ENCODE results near the gene LSM4.
"Not testable (repeated sequence)": the region's sequence is repeated elsewhere in the genome, so short reads cannot be mapped to it uniquely, and the experiment has no call there.

LSM4 gene

DNA sequence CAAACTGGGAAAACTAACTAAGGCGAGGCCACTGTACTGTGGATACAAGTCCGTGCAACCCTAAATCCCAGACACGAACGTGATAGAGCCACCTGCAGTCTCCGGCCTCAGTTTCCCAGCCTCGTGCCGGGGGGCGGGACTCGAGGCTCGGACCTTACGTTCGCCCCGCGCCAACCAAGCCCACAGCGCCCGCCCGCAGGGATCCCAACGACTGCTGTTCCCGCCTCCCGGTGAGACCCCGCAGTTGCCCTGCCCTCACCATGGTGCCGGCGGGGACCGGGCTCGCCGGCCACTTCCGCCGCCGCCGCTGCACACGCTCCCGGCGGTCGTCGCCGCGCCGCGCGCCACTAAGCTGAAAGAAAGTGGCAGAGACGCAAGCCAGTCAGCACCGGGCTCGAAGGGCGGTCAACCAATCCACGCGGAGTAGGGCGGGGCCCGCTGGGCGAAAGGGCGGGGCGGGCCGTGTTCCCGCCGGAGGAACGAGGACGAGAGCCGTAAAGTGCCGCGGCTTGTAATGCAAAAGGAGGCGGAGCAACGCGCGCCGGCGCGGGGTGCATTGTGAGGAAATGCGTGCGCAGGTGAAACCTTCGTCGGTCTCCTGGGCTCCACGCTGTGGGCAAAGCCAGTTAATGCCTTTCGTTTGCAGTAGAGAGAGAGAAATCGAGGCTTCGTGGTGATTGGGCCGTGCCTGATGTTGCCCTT is at the start of gene LSM4:
Gene LSM4, minus strand, starts transcription at position 318 of the 702 bp plus-strand sequence. Its CDS starts 56 bp downstream, at position 262.
- DNase-seq (ENCODE audit: extremely low read depth in 1 of 2, low read depth in 1 of 2): peak; percentile 96 to 98

DNA sequence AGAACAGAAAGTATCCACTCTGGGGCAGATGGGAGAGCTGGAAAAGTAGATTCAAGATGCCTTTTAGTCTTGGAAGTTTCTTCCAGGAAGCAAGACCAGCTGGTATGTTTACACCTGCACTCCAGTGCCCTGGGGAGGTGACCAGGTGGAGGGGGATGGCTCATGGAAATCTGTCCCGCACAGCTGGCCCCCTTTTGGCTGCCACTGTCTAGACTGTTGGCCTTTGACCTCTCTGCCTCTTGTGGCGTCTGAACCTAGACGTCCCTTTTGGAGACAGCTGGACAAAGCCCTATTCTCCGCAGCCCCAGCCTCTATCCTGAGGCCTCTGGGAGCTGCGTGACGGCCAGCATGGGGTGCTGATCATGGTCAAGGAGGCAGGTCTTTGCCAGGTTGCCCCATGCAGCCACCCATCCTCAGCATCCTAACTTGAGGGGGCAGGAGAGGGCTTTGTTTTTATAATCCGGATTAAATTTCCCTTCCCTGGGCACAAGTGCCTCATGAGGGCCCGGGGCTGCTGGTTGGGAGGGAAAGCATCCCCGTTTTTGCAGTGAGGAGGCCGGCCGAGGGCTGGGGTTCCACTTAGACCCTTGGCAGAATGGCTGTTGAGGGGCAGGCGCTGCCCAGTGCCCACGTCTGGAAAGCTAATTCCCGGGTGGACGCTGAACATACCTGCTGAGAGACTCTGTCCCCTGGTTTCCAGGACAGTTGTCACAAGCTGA is 45.8 kb upstream of the LSM4 start:
- no peak for DNase-seq (ENCODE audit: extremely low read depth in 1 of 2, low read depth in 1 of 2)

DNA sequence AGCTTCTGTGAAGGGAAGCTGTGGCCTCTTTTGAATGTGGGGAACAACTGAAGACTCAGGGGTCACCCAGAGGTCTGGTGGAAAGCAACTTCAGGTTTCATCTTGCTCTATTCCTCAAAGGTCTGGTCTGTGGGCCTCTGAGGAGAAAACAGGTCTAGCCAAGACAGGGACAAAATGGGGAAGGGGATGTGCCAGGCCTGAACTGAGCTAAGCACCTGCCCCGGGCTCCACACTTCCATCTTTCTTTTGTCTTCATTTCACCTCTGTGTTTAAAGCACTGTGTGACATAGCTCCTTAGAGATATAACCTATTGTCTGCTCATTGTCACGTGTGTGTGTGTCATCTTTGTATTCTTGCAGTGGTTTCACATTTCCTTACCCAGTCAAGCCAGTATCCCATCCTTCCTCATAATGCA is 43.2 kb upstream of the LSM4 start:
- no peak for DNase-seq (ENCODE audit: extremely low read depth in 1 of 2, low read depth in 1 of 2)

DNA sequence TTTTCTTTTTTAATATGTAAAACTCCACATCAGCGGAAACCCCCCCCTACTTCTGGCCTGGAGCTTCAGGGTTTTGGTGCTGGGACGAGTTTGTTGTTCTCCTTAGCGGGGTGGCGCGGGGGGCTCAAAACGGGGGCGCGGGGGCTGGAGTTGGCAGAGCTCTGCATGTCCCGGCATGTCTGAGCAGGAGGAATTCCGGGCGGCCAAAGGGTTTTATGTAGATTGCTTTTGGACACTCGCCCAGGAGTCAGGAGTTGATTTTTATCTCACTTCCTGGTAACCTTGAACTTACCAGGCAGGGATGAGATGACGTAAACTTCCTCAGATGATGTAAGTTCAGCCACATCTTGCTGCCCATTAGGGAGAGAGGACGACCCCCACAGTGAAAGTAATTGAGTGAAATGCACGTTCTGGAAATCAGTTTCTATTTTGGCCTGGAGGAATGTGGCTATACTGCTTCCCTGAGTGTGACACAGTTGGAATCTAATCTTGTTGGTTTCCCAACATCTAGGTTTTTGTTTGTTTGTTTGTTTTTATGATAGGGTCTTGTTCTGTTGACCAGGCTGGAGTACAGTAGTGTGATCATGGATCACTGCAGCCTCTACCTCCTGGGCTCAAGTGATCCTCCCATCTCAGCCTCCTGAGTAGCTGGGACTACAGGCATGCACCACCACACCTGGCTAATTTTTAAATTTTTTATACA is 42.1 kb upstream of the LSM4 start:
- DNase-seq (ENCODE audit: extremely low read depth in 1 of 2, low read depth in 1 of 2): no peak

DNA sequence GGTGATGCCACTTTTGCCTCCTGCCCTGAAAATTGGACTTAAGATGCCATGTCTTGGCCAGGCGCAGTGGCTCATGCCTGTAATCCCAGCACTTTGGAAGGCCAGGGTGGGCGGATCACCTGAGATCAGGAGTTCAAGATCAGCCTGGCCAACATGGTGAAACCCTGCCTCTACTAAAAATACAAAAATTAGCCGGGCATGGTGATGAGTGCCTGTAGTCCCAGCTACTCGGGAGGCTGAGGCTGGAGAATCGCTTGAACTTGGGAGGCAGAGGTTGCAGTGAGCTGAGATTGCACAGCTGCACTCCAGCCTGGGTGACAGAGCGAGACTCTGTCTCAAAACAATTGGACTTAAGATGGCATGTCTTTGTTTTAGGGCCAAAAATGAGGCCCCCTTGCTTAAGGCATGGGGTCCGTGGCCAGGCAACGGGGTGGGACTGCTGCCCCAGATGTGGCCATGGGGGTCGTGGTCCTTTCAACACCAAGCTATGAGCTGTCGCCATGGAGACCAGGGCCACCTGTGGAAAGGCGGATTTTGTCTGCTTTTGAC is 41.5 kb upstream of the LSM4 start:
- not testable (repeated sequence) for DNase-seq (ENCODE audit: extremely low read depth in 1 of 2, low read depth in 1 of 2)

DNA sequence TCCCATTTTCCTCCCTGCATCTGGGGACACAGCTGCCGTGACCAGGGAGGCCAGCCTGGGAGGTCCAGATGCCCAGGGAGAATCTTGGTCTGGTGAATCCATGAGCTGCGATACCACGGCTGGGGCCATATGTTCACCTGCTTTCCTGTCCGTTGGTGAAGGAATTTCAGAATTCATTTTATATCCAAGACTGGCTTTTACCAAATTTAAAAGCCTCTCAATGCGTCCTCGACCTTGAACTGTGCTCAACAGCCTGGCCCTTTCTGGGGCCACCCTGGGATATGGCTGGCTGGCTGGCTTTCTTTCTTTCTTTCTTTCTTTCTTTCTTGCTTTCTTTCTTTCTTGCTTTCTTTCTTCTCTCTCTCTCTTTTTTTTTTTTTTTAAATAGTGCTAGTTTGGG is 40.9 kb upstream of the LSM4 start:
- DNase-seq (ENCODE audit: extremely low read depth in 1 of 2, low read depth in 1 of 2): no peak

DNA sequence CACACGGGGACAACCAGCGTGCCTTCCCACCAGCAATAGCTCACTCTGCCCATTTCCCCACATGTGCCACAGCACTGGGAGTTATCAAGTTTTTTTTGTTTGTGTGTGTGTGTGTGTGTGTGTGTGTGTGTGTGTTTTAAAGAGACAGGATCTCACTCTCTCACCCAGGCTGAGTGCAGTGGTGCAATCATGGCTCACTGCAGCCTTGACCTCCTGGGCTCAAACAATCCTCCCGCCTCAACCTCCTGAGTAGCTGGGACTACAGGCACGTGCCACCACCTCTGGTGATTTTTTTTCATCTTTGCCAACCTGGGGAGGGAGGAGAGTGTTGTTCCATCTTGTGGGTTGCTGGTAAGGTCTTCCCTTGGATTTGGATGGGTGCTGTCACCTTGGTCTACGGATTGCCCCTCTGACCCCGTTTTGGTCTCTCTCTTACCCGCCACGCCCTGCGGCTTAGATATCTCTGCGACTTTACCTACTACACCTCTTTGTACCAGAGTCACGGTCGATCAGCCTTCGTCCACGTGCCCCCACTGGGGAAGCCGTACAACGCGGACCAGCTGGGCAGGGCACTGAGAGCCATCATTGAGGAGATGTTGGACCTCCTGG is 40.2 kb upstream of the LSM4 start:
- DNase-seq (ENCODE audit: extremely low read depth in 1 of 2, low read depth in 1 of 2): no peak

DNA sequence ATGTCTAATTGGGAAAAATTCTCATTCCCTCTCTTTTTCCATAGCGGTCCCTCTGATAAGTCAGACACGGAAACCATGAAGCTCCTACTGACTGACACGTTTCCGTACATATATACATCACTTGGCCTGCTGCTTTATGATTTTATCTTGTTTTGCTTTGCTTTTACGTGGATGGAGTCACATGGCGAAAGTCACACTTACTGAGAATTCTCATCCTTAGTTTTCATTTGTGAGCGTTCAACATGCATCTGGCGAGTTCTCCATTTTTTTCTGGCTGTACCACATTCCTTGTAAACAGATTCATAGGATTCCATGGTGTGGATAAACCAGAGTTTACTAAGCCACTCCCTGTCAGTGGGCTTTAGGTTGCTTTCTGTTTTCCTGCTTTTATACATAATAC is 38.8 kb upstream of the LSM4 start:
- no peak for DNase-seq (ENCODE audit: extremely low read depth in 1 of 2, low read depth in 1 of 2)

DNA sequence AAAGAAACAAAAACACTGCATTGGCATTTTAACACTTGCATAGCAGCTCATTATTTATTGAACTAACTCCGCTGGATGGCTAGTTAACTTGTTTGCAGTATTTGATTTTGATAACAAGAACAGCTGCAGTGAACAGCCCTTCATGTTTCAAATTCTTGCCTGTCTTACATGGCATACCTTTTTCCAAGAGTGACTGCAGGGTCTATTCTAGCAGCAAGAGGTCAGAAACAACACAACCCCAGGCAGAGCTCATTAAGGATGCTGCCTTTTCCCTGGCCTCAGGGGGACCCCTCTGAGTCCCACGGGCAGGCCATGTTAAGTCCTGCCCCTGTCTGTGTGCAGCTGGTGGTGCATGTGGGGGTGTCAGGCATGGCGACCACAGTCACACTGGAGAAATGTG is 34.2 kb upstream of the LSM4 start:
- DNase-seq (ENCODE audit: extremely low read depth in 1 of 2, low read depth in 1 of 2): no peak

DNA sequence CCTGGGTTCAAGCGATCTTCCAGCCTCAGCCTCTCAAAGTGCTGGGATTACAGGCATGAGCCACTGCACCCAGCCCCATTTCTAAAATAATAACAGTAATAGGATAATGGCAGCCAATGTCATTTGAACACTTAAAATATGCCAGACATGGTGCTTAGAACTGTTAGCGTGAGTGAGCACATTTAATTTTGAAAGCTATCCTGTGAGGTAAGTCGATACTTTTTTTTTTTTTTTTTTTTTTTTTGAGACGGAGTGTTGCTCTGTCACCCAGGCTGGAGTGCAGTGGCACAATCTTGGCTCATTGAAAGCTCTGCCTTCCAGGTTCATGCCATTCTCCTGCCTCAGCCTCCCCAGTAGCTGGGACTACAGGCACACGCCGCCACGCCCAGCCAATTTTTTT is 31.9 kb upstream of the LSM4 start:
- DNase-seq (ENCODE audit: extremely low read depth in 1 of 2, low read depth in 1 of 2): not testable (repeated sequence)

DNA sequence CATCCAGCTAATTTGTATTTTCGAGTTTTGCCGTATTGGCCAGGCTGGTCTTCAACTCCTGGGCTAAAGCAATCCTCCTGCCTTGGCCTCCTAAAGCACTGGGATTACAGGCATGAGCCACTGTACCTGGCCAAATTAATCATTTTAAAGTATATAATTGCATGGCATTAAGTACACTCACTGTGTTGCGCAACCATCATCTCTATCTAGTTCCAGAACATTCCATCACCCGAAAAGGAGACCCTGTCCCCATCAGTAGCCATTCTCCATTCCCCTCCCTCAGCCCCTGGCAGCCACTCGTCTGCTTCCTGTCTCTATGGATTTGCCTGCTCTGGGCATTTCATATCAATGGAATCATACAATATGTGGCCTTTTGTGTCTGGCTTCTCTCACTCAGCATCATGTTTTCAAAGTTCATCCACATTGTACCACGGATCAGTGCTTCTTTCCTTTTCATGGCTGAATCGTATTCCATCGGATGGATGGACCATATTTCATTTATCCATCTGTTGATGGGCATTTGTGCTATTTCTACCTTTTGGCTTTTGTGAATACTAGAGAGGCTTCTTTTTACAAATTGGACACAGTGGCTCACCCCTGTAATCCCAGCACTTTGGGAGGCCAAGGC is 30.6 kb upstream of the LSM4 start:
- no peak for DNase-seq (ENCODE audit: extremely low read depth in 1 of 2, low read depth in 1 of 2)

DNA sequence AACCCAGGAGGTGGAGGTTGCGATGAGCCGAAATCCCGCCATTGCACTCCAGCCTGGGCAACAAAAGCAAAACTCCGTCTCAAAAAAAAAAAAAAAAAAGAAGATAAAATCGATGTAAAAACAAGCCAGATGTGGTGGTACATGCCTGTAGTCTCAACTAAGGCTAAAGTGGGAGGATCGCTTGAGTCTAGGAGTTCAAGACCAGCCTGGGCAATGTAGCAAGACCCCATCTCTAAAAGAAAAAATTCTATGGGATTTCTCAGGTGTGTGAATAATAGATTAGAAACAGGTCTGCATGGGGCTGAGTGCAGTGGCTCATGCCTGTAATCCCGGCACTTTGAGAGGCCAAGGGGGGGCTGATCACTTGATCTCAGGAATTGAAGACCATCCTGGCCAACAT is 28.7 kb upstream of the LSM4 start:
- DNase-seq (ENCODE audit: extremely low read depth in 1 of 2, low read depth in 1 of 2): no peak

DNA sequence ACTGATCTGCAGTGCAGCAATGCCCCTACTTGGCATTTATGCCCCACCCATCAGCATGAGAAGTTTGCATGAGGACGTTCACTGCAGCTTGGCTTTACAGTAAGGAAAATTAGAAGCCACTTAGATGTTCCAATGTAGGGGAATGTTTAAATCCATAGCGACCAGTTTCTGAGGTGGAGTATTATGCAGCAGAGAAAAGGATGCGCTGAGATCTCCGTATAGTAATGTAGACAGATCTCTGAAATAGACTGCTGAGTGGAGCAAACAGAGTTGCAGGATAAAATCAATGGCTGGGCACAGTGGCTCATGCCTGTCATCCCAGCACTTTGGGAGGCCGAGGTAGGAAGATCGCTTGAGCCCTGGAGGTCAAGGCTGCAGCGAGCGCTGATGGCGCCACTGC is 27.6 kb upstream of the LSM4 start:
- DNase-seq (ENCODE audit: extremely low read depth in 1 of 2, low read depth in 1 of 2): no peak

DNA sequence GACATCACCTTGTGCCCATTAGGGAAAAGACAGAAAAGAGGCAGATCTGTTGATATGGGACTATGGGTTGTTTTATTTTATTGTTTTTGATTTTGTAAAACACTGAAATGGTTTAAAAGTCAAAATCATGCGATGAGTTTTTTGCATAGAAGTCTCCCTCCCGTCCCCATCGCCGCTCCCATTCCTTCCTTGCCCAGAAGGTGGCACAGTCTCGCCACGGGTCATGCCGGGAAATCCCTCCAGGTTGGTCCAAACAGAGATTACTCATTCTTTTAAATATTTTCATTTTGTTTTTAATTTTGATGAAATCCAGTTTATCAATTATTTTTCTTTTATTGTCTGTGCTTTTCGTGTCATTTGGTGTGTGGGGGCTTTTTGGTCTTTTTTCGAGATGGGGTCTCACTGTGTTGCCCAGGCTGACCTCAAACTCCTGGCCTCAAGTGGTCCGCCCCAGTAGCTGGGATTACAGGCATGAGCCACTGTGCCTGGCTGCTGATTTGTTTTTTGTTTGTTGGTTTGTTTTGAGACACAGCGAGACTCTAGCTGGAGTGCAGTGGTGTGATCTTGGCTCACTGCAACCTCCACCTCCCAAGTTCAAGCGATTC is 26.8 kb upstream of the LSM4 start:
- DNase-seq (ENCODE audit: extremely low read depth in 1 of 2, low read depth in 1 of 2): no peak

DNA sequence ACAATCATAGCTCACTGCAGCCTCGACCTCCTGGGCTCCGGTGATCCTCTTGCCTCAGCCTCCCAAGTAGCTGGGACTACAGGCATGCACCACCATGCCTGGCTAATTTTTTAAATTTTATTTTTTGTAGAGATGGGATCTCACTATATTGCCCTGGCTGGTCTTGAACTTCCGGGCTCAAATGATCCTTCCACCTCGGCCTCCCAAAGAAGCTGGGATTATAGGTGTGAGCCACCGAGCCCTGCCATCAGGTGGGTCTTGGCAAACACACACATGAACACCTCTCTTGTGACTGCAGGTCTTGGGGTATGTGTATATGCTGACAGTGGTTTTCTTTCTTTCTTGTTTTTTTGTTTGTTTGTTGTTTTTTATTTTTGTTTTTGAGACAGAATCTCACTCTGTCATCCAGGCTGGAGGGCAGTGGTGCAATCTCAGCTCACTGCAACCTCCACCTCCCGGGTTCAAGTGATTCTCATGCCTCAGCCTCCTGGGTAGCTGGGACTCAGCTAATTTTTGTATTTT is 26.0 kb upstream of the LSM4 start:
- DNase-seq (ENCODE audit: extremely low read depth in 1 of 2, low read depth in 1 of 2): not testable (repeated sequence)

DNA sequence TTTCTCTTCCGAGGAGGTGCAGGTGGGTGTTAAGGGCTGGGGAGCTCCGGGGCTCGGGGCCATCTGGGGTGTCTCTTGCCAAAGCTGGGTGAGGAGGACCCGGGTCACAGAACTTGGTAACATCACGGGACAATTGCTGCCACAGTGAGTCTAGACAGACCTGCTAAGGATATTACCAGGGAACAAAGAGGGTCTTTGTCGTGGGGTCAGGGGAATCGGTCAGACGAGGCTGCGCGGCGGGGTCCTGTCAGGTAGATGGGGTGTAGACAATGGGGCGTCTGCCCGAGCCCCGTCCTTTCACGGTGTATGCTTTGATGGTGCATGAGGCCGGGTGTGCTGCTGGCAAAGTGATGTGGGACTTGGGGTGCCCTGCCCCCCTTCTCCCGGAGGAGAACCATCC is 25.3 kb upstream of the LSM4 start:
- DNase-seq (ENCODE audit: extremely low read depth in 1 of 2, low read depth in 1 of 2): no peak

DNA sequence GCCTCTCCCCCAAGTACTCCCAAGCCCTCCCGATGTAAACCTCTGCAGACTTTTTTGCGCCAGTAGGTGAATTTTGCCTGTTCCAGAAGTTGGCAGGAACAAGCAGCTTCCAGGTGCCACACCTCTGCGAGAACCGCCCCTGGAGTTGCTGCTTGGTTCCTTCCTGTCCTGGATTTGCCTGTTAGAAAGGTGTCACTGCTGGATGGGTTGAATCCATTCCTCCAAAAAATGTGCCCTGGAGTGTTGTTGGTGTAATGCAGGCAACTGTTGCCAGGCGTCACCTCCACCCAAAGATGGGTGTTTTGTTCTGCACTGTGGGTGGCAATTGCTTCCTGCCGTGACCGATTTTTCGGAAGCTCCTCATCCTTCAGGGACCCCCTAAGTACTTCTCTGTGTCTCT is 23.2 kb upstream of the LSM4 start:
- DNase-seq (ENCODE audit: extremely low read depth in 1 of 2, low read depth in 1 of 2): no peak

DNA sequence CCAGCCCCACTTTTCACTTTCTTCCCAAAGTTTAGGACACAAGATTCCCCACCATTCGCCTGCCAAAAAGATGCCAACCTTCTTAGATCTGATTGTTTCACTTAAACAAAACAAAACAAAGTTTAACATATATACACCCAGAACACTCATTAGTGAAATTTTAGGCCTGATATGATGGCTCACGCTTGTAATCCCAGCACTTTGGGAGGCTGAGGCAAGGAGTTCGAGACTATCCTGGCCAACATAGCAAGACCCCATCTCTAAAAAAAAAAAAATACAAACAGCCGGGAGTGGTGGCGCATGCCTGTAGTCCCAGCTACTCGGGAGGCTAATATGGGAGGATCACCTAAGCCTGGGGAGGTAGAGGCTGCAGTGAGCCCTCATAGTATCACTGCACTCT is 22.4 kb upstream of the LSM4 start:
- no peak for DNase-seq (ENCODE audit: extremely low read depth in 1 of 2, low read depth in 1 of 2)

DNA sequence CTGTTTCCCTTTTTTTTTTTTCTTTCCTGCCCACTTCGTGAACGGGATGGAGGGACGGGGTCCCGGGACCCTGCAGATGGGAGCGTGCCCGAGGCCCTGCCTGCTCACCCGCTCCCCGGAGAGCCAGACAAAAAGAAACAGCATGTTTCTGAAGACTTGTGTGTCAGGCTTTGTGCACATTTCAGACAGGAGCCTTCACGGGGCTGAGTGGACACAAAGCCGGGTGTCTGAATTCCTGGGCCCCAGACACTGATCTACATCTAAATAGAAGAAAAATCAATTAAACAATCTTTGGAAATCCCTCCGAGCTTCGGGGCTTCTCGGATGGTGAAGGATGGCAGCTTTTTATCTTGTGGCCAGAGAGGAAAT is 21.7 kb upstream of the LSM4 start:
- DNase-seq (ENCODE audit: extremely low read depth in 1 of 2, low read depth in 1 of 2): no peak

DNA sequence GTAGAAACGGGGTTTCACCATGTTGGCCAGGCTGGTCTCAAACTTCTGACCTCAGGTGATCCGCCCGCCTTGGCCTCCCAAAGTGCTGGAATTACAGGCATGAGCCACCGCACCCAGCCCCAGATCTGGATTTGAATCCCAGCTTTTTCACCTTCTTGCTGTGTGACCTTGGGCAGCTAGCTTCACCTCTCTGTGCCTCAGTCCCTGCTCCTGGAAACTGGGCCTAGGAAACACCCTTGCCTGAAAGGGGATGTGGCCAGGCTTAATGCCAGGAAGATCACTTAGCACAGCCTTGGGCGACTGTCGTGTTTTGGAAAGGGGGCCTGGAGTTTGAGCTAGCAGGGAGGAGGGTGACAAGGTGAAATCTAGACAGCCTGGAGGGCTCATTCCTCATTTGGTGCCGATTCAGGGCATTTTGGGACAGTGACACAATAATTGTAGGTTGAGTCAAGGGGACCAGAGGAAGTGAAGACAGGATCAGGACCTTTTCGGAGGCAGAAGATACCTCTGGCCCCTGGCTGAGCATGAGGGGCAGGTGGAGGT is 19.3 kb upstream of the LSM4 start:
- DNase-seq (ENCODE audit: extremely low read depth in 1 of 2, low read depth in 1 of 2): no peak
